ENCODE data around the gene PBX4.
"Not testable (repeated sequence)": the region's sequence is repeated elsewhere in the genome, so short reads cannot be mapped to it uniquely, and the experiment has no call there.

Gene PBX4

GRCh38 chr19:19626516-19627472 is 8.3 kb upstream of the PBX4 start:
- no peak for DNase-seq

- DNase-seq: no peak
Observed at GRCh38 chr19:19624032-19624570, 5.6 kb upstream of the PBX4 start.

DNA sequence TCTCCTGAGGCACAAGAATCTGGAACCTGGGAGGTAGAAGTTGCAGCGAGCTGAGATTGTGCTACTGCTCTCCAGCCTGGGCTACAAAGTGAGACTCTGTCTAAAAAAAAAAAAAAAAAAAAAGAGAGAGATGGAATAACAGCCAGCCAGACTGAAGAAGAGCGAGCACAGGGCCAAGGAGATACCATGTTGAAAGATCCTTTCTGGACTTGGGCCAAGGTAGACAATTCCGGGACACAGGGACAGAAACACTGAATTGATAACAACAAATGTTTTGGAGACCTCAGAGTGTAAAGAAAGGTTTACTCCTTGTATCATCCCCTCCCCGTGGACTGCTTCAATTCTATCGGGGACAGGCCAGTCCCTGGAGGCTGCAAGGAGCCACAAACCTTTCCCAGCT is 4.9 kb upstream of the PBX4 start:
- DNase-seq: no peak

- no peak for DNase-seq
Observed at GRCh38 chr19:19619849-19620210, 1.3 kb upstream of the PBX4 start.

DNA sequence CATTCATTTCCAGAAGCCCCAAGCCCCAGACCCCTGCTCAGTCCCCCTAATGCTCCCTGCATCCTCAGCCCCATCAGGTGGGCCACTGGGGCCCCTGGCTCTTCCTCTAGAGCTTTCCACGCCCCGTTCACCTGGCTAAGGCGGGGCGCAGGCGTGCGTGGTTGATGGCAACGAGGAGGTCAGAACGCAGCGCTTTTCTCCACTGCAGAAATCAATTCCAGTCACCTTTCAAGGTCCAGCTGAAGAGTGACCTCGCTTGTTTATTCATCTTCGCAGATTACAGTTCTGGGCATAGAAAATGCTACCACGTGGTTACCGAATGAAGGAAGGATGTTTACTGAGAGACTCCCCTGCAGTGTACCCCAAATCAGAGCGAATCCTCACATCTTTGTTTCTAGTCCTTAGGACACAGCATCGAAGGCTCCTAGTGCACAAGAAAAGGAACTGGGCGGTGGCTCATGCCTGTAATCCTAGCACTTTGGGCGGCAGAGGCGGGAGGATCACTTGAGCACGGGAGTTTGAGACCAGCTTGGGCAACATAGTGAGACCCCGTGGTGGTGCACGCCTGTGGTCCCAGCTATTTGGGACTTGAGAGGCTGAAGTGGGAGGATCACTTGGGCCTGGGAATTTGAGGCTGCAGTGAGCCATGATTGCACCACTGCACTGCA is 828 bp upstream of the PBX4 start:
- no peak for DNase-seq

DNA sequence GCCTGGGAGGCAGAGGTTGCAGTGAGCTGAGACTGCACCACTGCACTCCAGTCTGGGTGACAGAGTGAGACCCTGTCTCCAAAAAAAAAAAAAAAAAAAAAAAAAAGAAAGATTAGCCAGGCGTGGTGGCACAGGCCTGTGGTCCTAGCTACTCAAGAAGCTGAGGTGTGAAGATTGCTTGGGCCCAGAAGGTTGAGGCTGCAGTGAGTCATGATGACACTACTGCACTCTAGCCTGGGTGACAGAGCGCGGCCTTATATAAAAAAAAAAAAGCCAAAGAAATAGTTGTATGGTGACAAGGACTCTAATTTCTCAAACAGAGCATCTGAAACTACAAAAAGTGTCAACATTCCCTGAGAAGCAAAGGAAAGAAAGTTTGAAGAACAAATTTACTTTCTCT is 3.4 kb downstream of the PBX4 start:
- no peak for DNase-seq

DNA sequence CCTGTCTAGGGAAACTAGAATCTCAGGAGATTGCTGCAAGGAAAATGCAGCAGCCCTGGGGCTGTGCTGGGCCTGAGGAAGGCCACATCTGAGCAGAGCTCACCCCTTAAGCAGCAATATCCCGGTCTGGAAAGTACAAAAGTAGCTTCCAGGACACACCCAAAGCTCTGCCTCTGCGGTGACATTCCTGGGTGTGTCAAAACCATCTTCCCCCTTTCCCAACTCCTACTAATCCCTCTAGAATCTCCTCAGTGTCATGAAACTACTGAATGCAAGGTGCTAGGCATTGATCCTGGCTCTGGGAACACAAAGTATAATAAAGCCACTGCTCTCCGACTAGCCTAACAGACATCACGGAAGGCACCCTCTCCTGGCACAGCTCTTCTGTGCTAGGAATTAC is 5.0 kb downstream of the PBX4 start:
- DNase-seq: no peak

- DNase-seq: no peak
Observed at GRCh38 chr19:19610376-19611202, 7.9 kb downstream of the PBX4 start.

DNA sequence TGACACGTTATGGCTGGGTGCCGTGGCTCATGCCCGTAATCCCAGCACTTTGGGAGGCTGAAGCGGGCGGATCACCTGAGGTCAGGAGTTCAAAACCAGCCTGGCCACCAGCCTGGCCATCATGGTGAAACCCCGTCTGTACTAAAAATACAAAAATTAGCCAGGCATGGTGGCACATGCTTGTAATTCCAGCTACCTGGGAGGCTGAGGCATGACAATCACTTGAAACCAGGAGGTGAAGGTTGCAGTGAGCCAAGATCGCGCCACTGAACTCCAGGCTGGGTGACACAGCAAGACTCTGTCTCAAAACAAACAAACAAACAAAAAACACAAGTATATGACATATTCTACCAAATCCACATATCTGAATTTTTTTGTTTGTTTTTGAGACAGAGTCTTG is 11.8 kb downstream of the PBX4 start:
- not testable (repeated sequence) for DNase-seq

GRCh38 chr19:19606021-19606420 is 12.5 kb downstream of the PBX4 start:
- peak; percentile 64 for DNase-seq

DNA sequence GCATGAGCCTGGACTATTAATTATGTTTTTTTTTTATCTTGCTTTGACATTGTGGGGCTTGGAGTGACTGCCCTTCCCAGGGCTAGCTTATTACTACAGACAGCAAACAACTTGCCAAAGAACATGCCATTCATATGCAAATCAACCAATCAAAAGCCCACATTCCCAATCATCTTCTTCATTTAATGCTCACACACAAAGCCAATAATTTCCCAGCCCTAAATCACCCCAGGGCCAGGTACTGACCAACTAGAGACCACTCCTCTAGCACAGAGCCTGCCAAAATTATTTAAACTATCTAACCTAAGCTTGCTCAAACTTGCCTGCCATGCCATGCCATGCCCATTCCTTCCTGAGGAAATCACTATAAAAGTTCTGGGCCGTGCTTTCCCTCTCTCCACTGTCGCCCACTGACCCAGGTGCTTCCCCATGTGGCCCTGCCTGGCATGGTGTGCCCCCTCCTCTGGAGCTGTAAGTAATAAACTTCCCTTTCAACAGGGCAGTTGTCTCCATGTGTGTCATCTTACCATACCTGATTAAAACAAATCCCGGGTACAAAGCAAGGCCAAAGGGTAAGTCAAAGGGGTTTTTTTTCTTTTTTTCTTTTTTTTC is 15.7 kb downstream of the PBX4 start:
- no peak for DNase-seq

DNA sequence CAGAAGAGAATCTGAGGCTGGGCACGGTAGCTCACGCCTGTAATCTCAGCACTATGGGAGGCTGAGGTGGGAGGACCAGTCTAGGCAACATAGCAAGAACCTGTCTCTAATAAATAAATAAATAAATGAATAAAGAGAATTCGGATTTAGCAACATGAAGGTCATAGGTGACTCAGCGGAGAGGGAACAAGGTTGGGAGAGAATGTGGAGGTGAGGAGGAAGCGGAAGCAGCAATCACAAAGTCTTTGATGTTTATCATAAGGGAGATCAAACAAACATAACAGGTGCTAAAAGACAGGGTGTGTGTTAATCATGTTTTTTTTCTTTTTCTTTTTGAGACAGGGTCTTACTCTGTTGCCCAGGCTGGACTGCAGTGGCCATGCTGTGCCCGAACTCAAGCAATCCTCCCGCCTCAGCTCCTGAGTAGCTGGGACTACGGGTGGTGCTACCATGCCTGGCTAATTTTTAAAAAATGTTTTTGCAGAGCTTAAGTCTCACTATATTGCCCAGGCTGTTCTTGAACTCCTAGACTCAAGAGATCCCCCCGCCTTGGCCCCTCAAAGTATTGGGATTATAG is 16.3 kb downstream of the PBX4 start:
- peak; percentile 57 for DNase-seq

- no peak for DNase-seq
Observed at GRCh38 chr19:19600793-19601330, 17.6 kb downstream of the PBX4 start.

- peak; percentile 71 for DNase-seq
Observed at GRCh38 chr19:19598728-19599451, 19.6 kb downstream of the PBX4 start.

- peak; percentile 62 for DNase-seq
Observed at GRCh38 chr19:19597809-19598306, 20.6 kb downstream of the PBX4 start.

- no peak for DNase-seq
Observed at GRCh38 chr19:19595171-19595701, 23.3 kb downstream of the PBX4 start.

DNA sequence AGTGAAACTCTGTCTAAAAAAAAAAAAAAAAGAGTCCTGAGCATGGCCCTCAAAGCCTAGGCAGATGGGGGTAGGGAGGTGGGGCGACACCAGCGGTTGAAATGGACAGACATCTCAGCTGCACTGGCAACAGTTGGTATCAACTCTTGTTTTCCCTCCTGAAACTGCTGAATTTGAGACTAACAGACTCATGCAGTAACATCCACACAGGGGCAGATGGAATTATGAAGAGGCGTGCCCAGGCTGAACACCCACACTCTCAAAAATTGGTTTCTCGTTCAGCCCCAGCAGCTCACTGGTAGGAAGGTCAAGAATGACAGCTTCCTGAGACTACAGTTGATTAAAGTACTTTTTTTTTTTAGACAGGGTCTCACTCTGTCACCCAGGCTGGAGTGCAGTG is 24.1 kb downstream of the PBX4 start:
- no peak for DNase-seq

GRCh38 chr19:19592690-19593089 is 25.8 kb downstream of the PBX4 start:
- DNase-seq: no peak

DNA sequence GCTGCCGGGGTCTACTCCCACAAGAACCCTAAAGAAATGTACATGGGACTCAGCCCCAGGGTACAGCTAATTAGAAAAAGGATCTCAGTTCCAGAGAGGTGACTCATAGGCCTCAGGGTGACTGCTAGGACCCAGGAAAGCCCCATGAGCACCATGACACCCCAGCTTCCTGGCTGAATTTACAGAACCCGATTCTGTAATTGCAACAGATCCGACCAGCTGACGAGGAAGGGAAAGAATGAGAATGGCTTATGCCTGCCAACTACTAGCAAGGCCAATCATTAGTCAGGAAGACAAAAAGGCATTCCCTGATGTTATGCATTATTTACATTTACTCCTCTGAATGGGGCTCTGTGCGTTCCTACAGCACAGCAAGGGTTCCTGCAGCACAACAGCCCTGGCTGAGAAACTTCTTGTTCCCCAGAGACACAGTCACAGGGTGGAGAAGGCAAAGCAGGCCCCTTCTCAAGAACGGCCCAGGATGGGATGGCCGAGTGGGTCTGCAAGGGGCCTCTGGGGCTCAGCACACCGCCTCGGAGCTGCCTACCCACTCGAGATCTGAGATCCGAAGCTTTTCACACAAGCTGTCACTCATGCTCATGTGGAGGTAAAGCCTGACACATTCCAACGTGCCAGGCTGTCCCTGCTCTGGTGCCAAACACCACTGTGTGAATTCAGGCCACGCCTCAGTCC is 27.2 kb downstream of the PBX4 start:
- DNase-seq: peak; percentile 67

- DNase-seq: no peak
Observed at GRCh38 chr19:19588546-19588945, 29.9 kb downstream of the PBX4 start.

Data from effector CD4-positive, alpha-beta T cell (primary cell).